Measurements from ENCODE around the gene SLC28A3.

Gene SLC28A3

DNA sequence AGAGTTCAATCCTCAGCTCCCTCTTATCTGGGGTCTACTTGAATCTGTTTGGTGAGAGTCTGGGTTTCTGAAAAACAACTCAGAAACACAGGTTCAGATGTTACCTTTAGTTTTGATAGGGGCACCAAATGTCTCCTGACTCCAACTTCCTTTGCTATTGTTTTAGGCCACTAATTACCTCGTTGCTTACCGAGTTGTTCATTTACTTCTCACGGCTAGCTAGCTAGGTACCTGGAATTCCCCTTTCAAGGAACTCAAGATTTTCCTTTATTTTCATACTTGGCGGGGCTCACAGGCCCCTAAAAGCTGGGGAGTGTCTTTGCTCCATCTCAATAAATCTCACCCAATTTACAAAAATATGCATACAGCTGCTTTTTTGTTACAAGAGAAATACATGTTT lies 111.4 kb downstream of the SLC28A3 start:
- H3K27ac Mint-ChIP-seq: no peak overlapping the region

DNA sequence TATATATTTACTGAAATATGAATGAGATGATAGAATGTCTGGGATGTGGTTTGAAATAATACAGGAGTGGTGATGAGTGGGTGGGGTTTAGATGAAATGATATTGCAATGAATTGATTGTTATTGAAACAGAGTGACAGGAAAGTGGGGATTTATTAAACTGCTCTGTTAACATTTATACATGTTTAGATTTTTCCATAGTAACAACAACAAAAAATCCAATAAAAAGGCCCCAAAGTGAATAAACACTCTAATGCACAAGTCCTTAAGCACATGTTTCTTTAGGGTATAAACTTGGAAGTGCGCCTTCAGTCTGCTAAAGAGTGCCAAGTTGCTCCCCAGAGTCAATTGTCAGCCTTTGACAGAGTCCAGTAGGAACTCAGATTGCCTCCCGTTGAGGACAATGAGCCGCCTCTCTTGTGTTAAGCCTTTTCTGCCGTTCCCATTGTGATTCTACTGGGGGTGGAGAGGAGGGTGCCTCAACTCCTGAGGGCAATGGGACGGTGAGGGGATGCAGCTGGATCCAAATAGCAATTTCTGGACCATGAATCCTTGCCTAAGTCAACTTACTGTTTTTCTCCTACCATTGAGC lies 112.3 kb downstream of the SLC28A3 start:
- intact Hi-C loops (cut with micrococcal nuclease): no loop called here
- no peaks in the 10 kb centered on the region for H3K9me3 Mint-ChIP-seq

More for the DNA sequence above, 111.4 kb downstream of the SLC28A3 start:
- intact Hi-C loops (cut with micrococcal nuclease): no loop called here
- Mint-ChIP-seq H3K36me3 (ENCODE audit: low read depth) (no peaks in the 10 kb centered on the region), H3K27me3 (no peaks in the 10 kb centered on the region), H3K9me3 (no peaks in the 10 kb centered on the region), H3K4me3 (no peak overlapping the region), H3K4me1 (ENCODE audit: low read depth) (no peaks in the 10 kb centered on the region)

GRCh38 chr9:84226126-84226525 lies 114.4 kb downstream of the SLC28A3 start:
- Mint-ChIP-seq H3K27me3 (no peaks in the 10 kb centered on the region), H3K9me3 (no peaks in the 10 kb centered on the region), H3K27ac (no peak overlapping the region), H3K36me3 (ENCODE audit: low read depth) (no peaks in the 10 kb centered on the region), H3K4me3 (no peak overlapping the region), H3K4me1 (ENCODE audit: low read depth) (no peaks in the 10 kb centered on the region)
- intact Hi-C loops (cut with micrococcal nuclease): no loop called here

More for the DNA sequence above, 112.3 kb downstream of the SLC28A3 start:
- Mint-ChIP-seq H3K4me1 (ENCODE audit: low read depth) (no peaks in the 10 kb centered on the region), H3K4me3 (no peak overlapping the region), H3K27me3 (no peaks in the 10 kb centered on the region), H3K27ac (no peak overlapping the region), H3K36me3 (ENCODE audit: low read depth) (no peaks in the 10 kb centered on the region)
